Left lobe of liver (tissue), 2 donors: ENCODE data around the gene CAPZA1. TPM values are rescaled to one million over a fixed set of nuclear protein-coding genes. Genes with fewer than 3 reads are reported as not detected.

ENCODE experiments used
- ATAC-seq: fragments of 200-7000 bp; cut with Tn5 transposase; one replicate; pipeline ENCODE4 v1.9.1; 2020; ENCODE audit warnings: mild to moderate bottlenecking, moderate library complexity
- DNase-seq: peaks from one replicate; pipeline ENCODE4 v3.0.0-alpha.2; 2020; ENCODE audit warnings: low spot score
- total RNA-seq: library from RNA; stranded (reverse); gene quantifications from one replicate; pipeline ENCODE4 v1.2.1, GENCODE V29; 2021
- donor health status: DM: no; HTN: no; CAD: no; lungs with moderate emphysema.
- donor health status: DM: no; HTN: yes; CAD: no.

CAPZA1 gene
- total RNA-seq, 1 donor from 2014 or later: 32.8 TPM

DNA sequence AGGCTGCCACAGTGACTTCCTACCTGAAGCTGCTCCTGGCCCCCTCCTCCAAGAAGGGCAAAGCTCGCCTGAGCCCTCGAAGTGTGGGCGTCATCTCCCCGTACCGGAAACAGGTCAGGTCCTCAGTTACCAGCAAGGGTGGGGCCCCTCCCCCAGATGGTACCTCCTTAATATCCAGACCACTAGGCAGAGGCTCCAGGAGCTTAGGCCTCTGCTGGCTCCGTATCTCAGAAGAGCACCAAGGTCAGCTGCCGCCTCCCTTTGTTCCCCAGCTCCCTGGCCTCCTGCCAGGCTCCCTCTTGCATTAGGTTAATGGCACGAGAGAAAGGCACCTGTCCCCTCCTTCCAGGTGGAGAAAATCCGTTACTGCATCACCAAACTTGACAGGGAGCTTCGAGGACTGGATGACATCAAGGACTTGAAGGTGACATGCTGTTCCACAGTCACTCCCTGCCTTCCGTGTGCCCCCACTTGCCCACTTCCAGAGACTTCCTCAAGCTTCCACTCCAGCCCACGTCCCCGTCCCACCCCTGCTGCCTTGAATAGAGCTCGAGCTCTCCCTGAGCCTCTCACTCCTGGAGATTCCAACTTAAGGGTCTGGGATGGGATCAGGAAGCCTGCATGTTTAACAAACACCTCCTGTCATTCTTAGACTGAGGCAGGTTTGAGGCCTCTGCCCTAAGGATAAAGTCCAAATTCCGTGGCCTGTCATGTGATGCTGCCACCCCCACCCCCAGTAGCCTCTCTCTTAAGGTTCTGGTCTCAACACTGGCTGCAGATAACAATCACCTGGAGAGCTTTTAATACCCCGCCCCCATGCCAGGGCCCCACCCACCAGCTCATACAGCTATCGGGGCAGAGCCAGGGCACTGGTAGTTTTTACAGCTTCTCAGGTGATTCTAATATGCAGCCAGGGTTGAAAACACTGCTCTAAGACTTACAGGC lies 79.0 kb downstream of the CAPZA1 start:
- DNase-seq (peak; percentile 83), ATAC-seq (peak; percentile 78)

GRCh38 chr1:112699425-112700144 lies 80.0 kb downstream of the CAPZA1 start:
- DNase-seq (no peak), ATAC-seq (no peak)

GRCh38 chr1:112700290-112701226 lies 80.9 kb downstream of the CAPZA1 start:
- DNase-seq (peak; percentile 88), ATAC-seq (peak; percentile 49)

- no peak for DNase-seq
- ATAC-seq: no peak
These were observed 81.8 kb downstream of the CAPZA1 start for GRCh38 chr1:112701227-112702066.

GRCh38 chr1:112702067-112702395 lies 82.4 kb downstream of the CAPZA1 start:
- ATAC-seq (no peak), DNase-seq (no peak)

GRCh38 chr1:112702420-112703261 lies 83.0 kb downstream of the CAPZA1 start:
- ATAC-seq (no peak), DNase-seq (no peak)

GRCh38 chr1:112703706-112704105 lies 84.1 kb downstream of the CAPZA1 start:
- ATAC-seq: no peak
- DNase-seq: no peak

DNA sequence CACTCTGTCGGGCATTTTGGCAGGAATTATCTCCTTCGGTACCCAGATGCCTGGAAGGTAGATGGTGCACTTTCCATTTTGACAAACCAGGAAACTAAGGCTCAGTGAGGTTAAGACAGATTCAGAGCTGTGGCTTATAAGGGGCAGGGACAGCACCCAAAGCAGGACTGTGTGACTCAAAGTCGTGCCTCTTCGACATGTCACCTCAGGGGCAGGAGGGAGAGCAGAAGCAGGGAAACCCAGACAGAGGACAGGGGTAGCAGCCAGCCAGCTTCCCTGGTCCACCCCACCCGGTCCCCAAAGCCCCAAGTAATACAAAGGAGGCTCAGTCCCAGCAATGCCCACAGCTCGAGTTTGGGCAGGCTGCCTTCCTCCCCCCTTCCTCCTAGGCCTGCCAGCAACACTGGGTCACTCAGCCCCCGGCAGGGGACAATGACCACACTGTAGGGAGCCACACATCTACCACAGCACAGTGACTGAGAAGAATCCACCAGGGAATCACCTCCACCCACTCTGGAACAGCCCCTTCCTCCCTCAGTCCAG lies 84.8 kb downstream of the CAPZA1 start:
- ATAC-seq (no peak), DNase-seq (no peak)

GRCh38 chr1:112704934-112705627 lies 85.4 kb downstream of the CAPZA1 start:
- peak; percentile 71 for DNase-seq
- peak; percentile 28 for ATAC-seq

GRCh38 chr1:112706505-112707220 lies 87.0 kb downstream of the CAPZA1 start, which contains the start of gene RHOC:
RHOC (minus strand) TSS chr1:112707127; CDS start chr1:112703799, 3,328 bp downstream.
- DNase-seq (peak; percentile 77), ATAC-seq (peak; percentile 91)

DNA sequence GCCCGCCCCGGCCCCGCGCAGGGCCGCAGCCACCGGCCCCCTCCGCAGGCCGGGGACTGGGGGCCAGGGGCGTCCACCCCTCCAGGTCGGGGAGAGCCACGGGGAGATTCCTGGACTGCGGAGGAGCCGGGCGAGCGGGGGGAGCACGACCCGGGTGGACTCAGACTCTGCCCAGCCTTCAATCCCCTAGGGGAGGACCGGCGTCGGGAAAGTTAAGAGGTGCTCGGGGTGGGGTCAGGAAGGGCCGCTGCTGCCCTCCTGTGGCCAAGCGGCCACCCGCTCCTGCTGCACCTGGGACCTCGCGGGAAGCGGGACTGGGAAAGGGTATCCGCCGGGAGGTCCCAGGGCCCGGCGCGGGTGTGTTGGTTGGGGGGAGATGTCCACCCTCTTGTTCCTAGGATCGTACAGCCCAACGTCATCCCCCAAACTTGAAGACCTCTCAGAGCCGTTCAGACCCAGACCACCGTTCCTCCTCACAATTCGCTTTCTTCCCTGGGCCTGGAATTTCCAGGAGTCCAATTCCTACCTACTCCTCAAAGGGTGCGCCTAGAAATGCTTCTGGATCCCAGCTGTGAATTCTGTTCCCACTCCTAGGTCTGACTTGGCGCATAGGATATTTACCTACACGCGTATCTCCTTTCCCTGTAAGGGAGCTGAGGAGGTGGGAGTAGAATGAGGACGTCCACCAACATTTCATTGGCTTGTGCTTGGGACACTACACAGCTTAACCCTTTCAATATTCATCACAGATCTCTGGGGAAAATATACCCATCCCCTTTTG lies 87.8 kb downstream of the CAPZA1 start:
- peak; percentile 87 for ATAC-seq
- DNase-seq: peak; percentile 89

- no peak for DNase-seq
- ATAC-seq: no peak
These were observed 88.4 kb downstream of the CAPZA1 start for GRCh38 chr1:112708002-112708448.

- ATAC-seq (no peak), DNase-seq (no peak)
These were observed 88.9 kb downstream of the CAPZA1 start for GRCh38 chr1:112708489-112708888.

DNA sequence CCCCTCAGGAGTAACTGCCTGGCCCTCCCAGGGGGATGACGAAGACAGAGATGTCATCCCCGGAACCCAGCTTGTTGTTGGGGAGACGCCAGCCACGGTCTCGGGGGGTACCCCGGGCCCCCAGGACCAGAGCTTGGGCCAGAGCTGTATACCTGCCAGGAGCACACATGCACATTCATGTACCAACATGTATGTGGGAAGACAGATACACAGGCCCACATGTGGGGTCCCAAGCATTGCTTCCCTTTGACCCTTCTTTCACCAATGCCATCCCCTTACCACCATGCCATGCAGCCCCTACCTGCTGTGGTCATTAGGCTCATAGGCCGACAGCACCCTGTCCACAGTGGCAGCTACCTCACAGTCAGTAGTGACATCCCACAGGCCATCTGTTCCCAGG lies 90.5 kb downstream of the CAPZA1 start:
- DNase-seq: no peak

GRCh38 chr1:112710586-112710985 lies 91.0 kb downstream of the CAPZA1 start:
- DNase-seq (no peak), ATAC-seq (no peak)

More for the DNA sequence above, 90.5 kb downstream of the CAPZA1 start:
- ATAC-seq: no peak

- DNase-seq: no peak
These were observed 91.4 kb downstream of the CAPZA1 start for GRCh38 chr1:112711041-112711440.

DNA sequence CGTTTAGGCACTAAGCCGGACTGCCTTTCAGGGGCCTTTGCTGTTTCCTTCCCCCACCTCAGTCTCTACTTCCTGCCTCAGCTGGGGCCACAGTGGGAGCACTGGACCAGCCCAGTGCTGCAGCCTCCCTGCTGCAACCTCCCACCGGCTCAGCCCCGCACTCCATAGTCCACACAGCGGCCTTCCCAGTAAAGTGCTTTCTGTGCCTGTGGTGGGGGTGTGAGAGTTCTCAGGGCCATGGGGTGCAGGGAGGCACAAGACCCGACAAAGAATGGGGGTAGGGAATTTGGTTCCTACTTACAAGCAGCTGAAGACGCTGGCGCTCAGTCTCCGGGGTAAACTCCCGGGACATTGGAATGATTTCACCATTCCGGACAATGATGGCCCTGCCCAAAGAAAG lies 92.0 kb downstream of the CAPZA1 start:
- DNase-seq: no peak
- ATAC-seq: no peak

More at GRCh38 chr1:112711041-112711440, 91.4 kb downstream of the CAPZA1 start:
- ATAC-seq: no peak
